HCT116 (cell line): ENCODE results near the gene IL1RAPL1. TPM values are rescaled to one million over a fixed set of nuclear protein-coding genes. Genes with fewer than 3 reads are reported as not detected.

ENCODE experiments used
- ATAC-seq: fragments of 200-7000 bp; cut with Tn5 transposase; 2 replicates; pipeline ENCODE4 v1.9.1; 2020; ENCODE audit warnings: mild to moderate bottlenecking, moderate library complexity
- BruUV-seq: library from RNA; stranded (reverse); fragments of 400-500 nt; replicated peaks from 2 replicates; lab custom pipeline; 2021; lab: Mats Ljungman, UMichigan
- CTCF ChIA-PET: fragments of 300-600 bp; sonication (Branson Sonifier 250); formaldehyde crosslinking; loops from one replicate; lab custom pipeline; 2021; ENCODE audit warnings: antibody characterized with exemption; lab: Charles Lee
- POLR2A ChIA-PET: fragments of 300-600, 350-600 bp; sonication (Branson Sonifier 250); formaldehyde crosslinking; loops from one replicate; lab custom pipeline; 2021; ENCODE audit warnings: antibody characterized with exemption; lab: Charles Lee
- RAD21 ChIA-PET, 2 experiments: fragments of 300-600 bp; sonication (Branson Sonifier 250); formaldehyde crosslinking; loops; one replicate each; lab custom pipeline; 2023; ENCODE audit warnings: low total read pairs in 2 of 2; ENCODE audit not compliant: uncharacterized antibody in 2 of 2, unreplicated experiment in 2 of 2, low non-redundant PET in 1 of 2; lab: Charles Lee
- DNase-seq: peaks from one replicate; pipeline ENCODE4 v3.0.0-alpha.2; 2010; ENCODE audit warnings: low read depth, low spot score
- H2AFZ ChIP-seq: fragments of 200-600 bp; shearing (Covaris generic), sonication (generic); 2 replicates; pipeline ENCODE4 v1.6.1; 2017; ENCODE audit warnings: low read depth, mixed run types, mixed read lengths, antibody characterized with exemption, low read length; ENCODE audit not compliant: poor library complexity, severe bottlenecking
- H3K27ac ChIP-seq: 2 replicates; pipeline ENCODE4 v1.5.1; 2012; ENCODE audit warnings: low read depth, low read length
- H3K27me3 ChIP-seq: fragments of 200-600 bp; sonication (generic); 2 replicates; pipeline ENCODE4 v1.6.1; 2016; ENCODE audit warnings: mixed run types, low read length, mixed read lengths; ENCODE audit not compliant: insufficient read depth
- H3K36me3 ChIP-seq, 2 experiments: fragments of 200-500 bp in 1 of 2; fragments of 200-600 bp in 1 of 2; sonication (Bioruptor generic) in 1 of 2; sonication (generic) in 1 of 2; 2 replicates each; pipeline versions ENCODE4 v1.5.1 to v1.6.1; 2014 to 2016; ENCODE audit warnings: low read length in 2 of 2, inconsistent platforms in 1 of 2, mixed read lengths in 1 of 2, mixed run types in 1 of 2; ENCODE audit not compliant: insufficient read depth in 2 of 2, control insufficient read depth in 1 of 2
- H3K4me1 ChIP-seq, 2 experiments: fragments of 200-600 bp in 1 of 2; sonication (generic) in 1 of 2; 2 replicates each; pipeline versions ENCODE4 v1.5.1 to v1.6.1; 2012 to 2017; ENCODE audit warnings: low read length in 2 of 2, inconsistent platforms in 1 of 2, mild to moderate bottlenecking in 1 of 2, mixed read lengths in 1 of 2, mixed run types in 1 of 2, moderate library complexity in 1 of 2; ENCODE audit not compliant: insufficient read depth in 2 of 2, control insufficient read depth in 1 of 2
- H3K4me2 ChIP-seq: fragments of 200-600 bp; sonication (generic); 2 replicates; pipeline ENCODE4 v1.6.1; 2017; ENCODE audit warnings: mixed run types, low read length, mixed read lengths
- H3K4me3 ChIP-seq, 2 experiments: fragments of 200-600 bp in 1 of 2; sonication (generic) in 1 of 2; replicated peaks in 1 of 2; 2 replicates each; pipeline ENCODE4 v1.5.1; 2011 to 2016; ENCODE audit warnings: low read length in 2 of 2, control low read depth in 1 of 2, low read depth in 1 of 2, mild to moderate bottlenecking in 1 of 2, mixed read lengths in 1 of 2, mixed run types in 1 of 2
- H3K79me2 ChIP-seq: fragments of 200-600 bp; sonication (generic); 2 replicates; pipeline ENCODE4 v1.6.1; 2017; ENCODE audit warnings: mild to moderate bottlenecking, mixed run types, low read length, moderate library complexity, mixed read lengths; ENCODE audit not compliant: insufficient read depth
- H3K9ac ChIP-seq: fragments of 200-600 bp; sonication (generic); 2 replicates; pipeline ENCODE4 v1.6.1; 2016; ENCODE audit warnings: low read length, mixed read lengths
- H3K9me2 ChIP-seq: fragments of 200-600 bp; sonication (generic), shearing (Covaris generic); 2 replicates; pipeline ENCODE4 v1.6.1; 2017; ENCODE audit warnings: mixed run types, mild to moderate bottlenecking, moderate library complexity; ENCODE audit not compliant: insufficient read depth
- H3K9me3 ChIP-seq, 2 experiments: fragments of 200-500 bp in 1 of 2; fragments of 200-600 bp in 1 of 2; sonication (Bioruptor generic) in 1 of 2; sonication (generic) in 1 of 2; 2 replicates each; pipeline ENCODE4 v1.6.1; 2014 to 2017; ENCODE audit warnings: low read length in 2 of 2, mixed read lengths in 2 of 2, inconsistent platforms in 1 of 2, low read depth in 1 of 2, mild to moderate bottlenecking in 1 of 2, mixed run types in 1 of 2, moderate library complexity in 1 of 2; ENCODE audit not compliant: control insufficient read depth in 1 of 2, insufficient read depth in 1 of 2
- H4K20me1 ChIP-seq: fragments of 200-600 bp; sonication (generic), shearing (Covaris generic); 2 replicates; pipeline ENCODE4 v1.6.1; 2017; ENCODE audit warnings: mixed run types, mild to moderate bottlenecking, moderate library complexity; ENCODE audit not compliant: insufficient read depth
- ATF3 ChIP-seq: IDR thresholded peaks from 2 replicates; pipeline ENCODE4 v1.6.1; 2012
- CBX3 ChIP-seq: IDR thresholded peaks from 2 replicates; pipeline ENCODE4 v1.6.1; 2012; ENCODE audit warnings: low read depth
- CEBPB ChIP-seq: IDR thresholded peaks from 2 replicates; pipeline ENCODE4 v1.6.1; 2012; ENCODE audit warnings: low read depth
- CTCF ChIP-seq, 3 experiments: fragments of 200-600 bp in 1 of 3; sonication (generic) in 1 of 3; IDR thresholded peaks in 2 of 3; conservative IDR thresholded peaks in 1 of 3; 2 replicates each; pipeline ENCODE4 v1.5.1; 2012 to 2017; ENCODE audit warnings: low read depth in 2 of 3, low read length in 2 of 3, antibody characterized with exemption in 1 of 3, borderline replicate concordance in 1 of 3, control low read depth in 1 of 3, mild to moderate bottlenecking in 1 of 3, mixed read lengths in 1 of 3, mixed run types in 1 of 3, moderate library complexity in 1 of 3; ENCODE audit not compliant: insufficient read depth in 1 of 3
- ELF1 ChIP-seq: IDR thresholded peaks from 2 replicates; pipeline ENCODE4 v1.6.1; 2012; ENCODE audit warnings: low read depth, borderline replicate concordance
- EZH2 ChIP-seq: fragments of 200-600 bp; sonication (generic); IDR thresholded peaks from 2 replicates; pipeline ENCODE4 v1.6.1; 2017; ENCODE audit warnings: antibody characterized with exemption, mixed run types
- EZH2phosphoT487 ChIP-seq: fragments of 200-600 bp; IDR thresholded peaks from 2 replicates; pipeline ENCODE4 v1.6.1; 2018; ENCODE audit warnings: antibody characterized with exemption, borderline replicate concordance
- FOSL1 ChIP-seq: IDR thresholded peaks from 2 replicates; pipeline ENCODE4 v1.6.1; 2012; ENCODE audit warnings: low read depth
- JUND ChIP-seq: IDR thresholded peaks from 2 replicates; pipeline ENCODE4 v1.6.1; 2012
- MAX ChIP-seq: IDR thresholded peaks from 2 replicates; pipeline ENCODE4 v1.6.1; 2012
- RAD21 ChIP-seq: IDR thresholded peaks from 2 replicates; pipeline ENCODE4 v1.6.1; 2012; ENCODE audit warnings: low read depth, mild to moderate bottlenecking
- REST ChIP-seq: IDR thresholded peaks from 2 replicates; pipeline ENCODE4 v1.6.1; 2012; ENCODE audit warnings: low read depth
- SIN3A ChIP-seq: IDR thresholded peaks from 2 replicates; pipeline ENCODE4 v1.6.1; 2012; ENCODE audit warnings: low read depth
- SP1 ChIP-seq: IDR thresholded peaks from 2 replicates; pipeline ENCODE4 v1.6.1; 2012; ENCODE audit warnings: low read depth
- SRF ChIP-seq: IDR thresholded peaks from 2 replicates; pipeline ENCODE4 v1.6.1; 2012; ENCODE audit warnings: low read depth
- TCF7L2 ChIP-seq: IDR thresholded peaks from 2 replicates; pipeline ENCODE4 v1.7.0; 2011; ENCODE audit warnings: borderline replicate concordance, inconsistent platforms; ENCODE audit not compliant: insufficient read depth, insufficient read length; ENCODE audit errors: extremely low read depth
- YY1 ChIP-seq: IDR thresholded peaks from 2 replicates; pipeline ENCODE4 v1.6.1; 2011; ENCODE audit warnings: low read length, low read depth, moderate library complexity, mild to moderate bottlenecking; ENCODE audit not compliant: insufficient replicate concordance; ENCODE audit errors: extremely low read depth
- ZBTB33 ChIP-seq: IDR thresholded peaks from 2 replicates; pipeline ENCODE4 v1.6.1; 2011; ENCODE audit warnings: mild to moderate bottlenecking, low read length, moderate library complexity; ENCODE audit not compliant: insufficient replicate concordance; ENCODE audit errors: extremely low read depth
- ZFX ChIP-seq: fragments of 450-650 bp; IDR thresholded peaks from 2 replicates; pipeline ENCODE4 v1.6.1; 2017
- intact Hi-C: fragments of 100-400 bp; cut with micrococcal nuclease; formaldehyde crosslinking; loops from 2 replicates; pipeline ENCODE4 v1.10.0; 2022
- total RNA-seq: library from RNA; stranded (reverse); gene quantifications from one replicate; pipeline ENCODE4 v1.2.1, GENCODE V29; 2021; ENCODE audit not compliant: unreplicated experiment

IL1RAPL1 gene
- total RNA-seq, 1 experiment from 2014 or later = 2.8 TPM

- intact Hi-C loops = no loop called here
These were observed 1239.5 kb downstream of the IL1RAPL1 start for GRCh38 chrX:29826742-29827141.

More at GRCh38 chrX:29826742-29827141, 1239.5 kb downstream of the IL1RAPL1 start:
- H3K36me3 ChIP-seq = no peaks in the 10 kb centered on the region
- ChIA-PET RAD21 (no interaction called here), CTCF (no interaction called here), POLR2A (no interaction called here)
- H3K4me2 ChIP-seq = no peak overlapping the region
- H3K9me3 ChIP-seq = no peaks in the 10 kb centered on the region
- no peaks in the 10 kb centered on the region for H3K4me1 ChIP-seq
- no peak overlapping the region for H3K4me3 ChIP-seq
- DNase-seq = no peak
- H3K9ac ChIP-seq = no peak overlapping the region
- no TSS peak for BruUV-seq
- H2AFZ ChIP-seq = no peak overlapping the region
- no peaks in the 10 kb centered on the region for H3K27me3 ChIP-seq
- H4K20me1 ChIP-seq = no peaks in the 10 kb centered on the region
- H3K27ac ChIP-seq = no peak overlapping the region
- TF ChIP-seq REST (no peak), ATF3 (no peak), ZBTB33 (no peak), CBX3 (no peak), EZH2phosphoT487 (no peak), TCF7L2 (no peak), RAD21 (no peak), CEBPB (no peak), YY1 (no peak), CTCF (IDR thresholded peaks at IDR 0.05 in 2 of 3, conservative IDR thresholded peaks at IDR 0.05 in 1 of 3; ENCODE audit: borderline replicate concordance in 1 of 3, insufficient read depth in 1 of 3, low read depth in 2 of 3, low read length in 2 of 3) (no peak), EZH2 (no peak), SIN3A (no peak), MAX (no peak), ELF1 (no peak), FOSL1 (no peak), JUND (no peak), SP1 (no peak), SRF (no peak), ZFX (no peak)
- no peaks in the 10 kb centered on the region for H3K79me2 ChIP-seq
- no peak for ATAC-seq
- H3K9me2 ChIP-seq = no peaks in the 10 kb centered on the region
